ENCODE data around the gene CIAO2B. TPM values are rescaled to one million over a fixed set of nuclear protein-coding genes. Genes with fewer than 3 reads are reported as not detected.
"Not testable (repeated sequence)": the region's sequence is repeated elsewhere in the genome, so short reads cannot be mapped to it uniquely, and the experiment has no call there.

CIAO2B gene
- total and polyA plus RNA-seq, 7 donors, result 71.7 to 219 (median 121) TPM

DNA sequence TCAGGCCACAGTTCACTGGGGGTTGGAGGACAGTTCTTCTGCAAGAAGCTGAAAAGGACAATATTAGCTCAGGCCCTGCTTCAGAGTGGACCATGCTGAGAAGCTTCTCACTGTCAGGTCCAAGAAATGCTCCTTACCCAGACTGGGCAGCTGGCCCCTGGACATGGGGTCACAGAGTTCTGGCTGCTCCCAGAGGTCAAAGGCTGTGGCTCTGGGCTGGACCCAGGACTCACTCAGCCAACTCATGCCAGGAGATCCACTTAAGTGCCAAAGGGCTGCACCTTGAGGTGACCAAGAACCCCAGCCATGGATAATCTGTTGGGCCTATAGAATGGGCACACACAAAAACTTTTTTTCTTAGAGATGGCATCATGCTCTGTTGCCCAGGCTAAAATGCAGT lies 5.2 kb upstream of the CIAO2B start:
- H3K4me3 ChIP-seq, result no peak overlapping the region
- H3K27me3 ChIP-seq, result no peaks in the 10 kb centered on the region
- intact Hi-C loops (cut with DNase I), result no loop called here
- H3K27ac ChIP-seq, result no peak overlapping the region
- TF ChIP-seq EP300 (IDR thresholded peaks at IDR 0.05), result no peak
- no peak for DNase-seq
- H3K4me1 ChIP-seq, result peaks cover 0 to 25% (median 19%) of the 10 kb centered on the region in 4 donors
- no peaks in the 10 kb centered on the region for H3K9me3 ChIP-seq
- peaks cover 20 to 72% (median 47%) of the 10 kb centered on the region in 4 donors for H3K36me3 ChIP-seq

DNA sequence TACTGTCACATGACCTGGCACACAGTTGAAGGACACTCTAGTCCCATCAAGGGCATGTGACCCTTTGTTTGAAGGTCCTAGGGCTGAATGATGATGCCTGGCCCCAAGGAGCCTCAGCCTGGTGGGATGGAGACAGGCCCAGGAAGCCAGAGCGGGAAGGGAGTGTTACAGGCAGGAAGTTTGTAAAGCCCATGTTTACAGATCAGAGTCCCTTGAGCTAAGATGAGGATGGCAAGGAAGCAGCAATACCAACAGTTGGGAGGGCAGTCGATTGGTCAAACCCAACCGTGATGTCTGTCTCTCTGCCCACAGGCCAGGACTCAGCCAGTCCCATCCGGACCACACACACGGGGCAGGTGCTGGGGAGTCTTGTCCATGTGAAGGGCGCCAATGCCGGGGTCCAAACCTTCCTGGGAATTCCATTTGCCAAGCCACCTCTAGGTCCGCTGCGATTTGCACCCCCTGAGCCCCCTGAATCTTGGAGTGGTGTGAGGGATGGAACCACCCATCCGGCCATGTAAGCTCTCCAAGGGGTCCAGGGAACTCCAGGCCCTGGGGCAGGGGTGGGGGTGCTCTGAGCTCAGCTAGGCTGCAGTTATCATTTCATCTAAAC lies 3.6 kb upstream of the CIAO2B start:
- WGBS, 2 donors, result 61 to 91% methylated on average over 10 of the region's 10 CpGs

DNA sequence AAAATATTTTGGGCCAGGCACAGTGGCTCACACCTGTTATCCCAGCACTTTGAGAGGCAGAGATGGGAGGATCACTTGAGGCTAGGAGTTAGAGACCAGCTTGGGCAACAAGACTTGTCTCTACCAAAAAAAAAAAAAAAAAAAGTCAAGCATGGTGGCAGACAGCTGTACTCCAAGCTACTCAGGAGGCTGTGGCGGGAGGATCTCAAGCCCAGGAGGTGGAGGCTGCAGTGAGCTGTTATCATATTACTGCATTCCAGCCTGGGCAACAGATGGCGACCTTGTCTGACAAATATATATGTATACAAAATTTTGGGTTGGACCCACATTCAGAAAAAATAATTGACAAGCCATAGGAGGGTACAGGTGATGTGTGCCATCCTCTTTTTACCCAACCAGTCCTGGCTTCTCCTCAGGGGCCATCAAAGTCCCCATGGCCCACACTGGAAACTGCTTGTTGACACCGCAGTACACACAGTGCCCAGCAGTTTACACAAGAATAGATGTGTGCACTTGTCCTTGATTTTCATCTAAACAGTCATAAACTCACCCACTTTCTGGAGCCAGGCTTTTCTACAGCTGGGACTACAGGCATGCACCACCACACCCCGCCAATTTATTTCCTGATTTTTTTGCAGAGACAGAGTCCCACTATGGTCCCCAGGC lies 2.8 kb upstream of the CIAO2B start:
- WGBS, 2 donors, result 41 to 73% methylated on average over 4 of the region's 4 CpGs
- H3K27ac ChIP-seq, result no peak overlapping the region
- no peaks in the 10 kb centered on the region for H3K27me3 ChIP-seq
- TF ChIP-seq, protein P1, sequence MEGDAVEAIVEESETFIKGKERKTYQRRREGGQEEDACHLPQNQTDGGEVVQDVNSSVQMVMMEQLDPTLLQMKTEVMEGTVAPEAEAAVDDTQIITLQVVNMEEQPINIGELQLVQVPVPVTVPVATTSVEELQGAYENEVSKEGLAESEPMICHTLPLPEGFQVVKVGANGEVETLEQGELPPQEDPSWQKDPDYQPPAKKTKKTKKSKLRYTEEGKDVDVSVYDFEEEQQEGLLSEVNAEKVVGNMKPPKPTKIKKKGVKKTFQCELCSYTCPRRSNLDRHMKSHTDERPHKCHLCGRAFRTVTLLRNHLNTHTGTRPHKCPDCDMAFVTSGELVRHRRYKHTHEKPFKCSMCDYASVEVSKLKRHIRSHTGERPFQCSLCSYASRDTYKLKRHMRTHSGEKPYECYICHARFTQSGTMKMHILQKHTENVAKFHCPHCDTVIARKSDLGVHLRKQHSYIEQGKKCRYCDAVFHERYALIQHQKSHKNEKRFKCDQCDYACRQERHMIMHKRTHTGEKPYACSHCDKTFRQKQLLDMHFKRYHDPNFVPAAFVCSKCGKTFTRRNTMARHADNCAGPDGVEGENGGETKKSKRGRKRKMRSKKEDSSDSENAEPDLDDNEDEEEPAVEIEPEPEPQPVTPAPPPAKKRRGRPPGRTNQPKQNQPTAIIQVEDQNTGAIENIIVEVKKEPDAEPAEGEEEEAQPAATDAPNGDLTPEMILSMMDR (IDR thresholded peaks at IDR 0.05), result no peak
- TF ChIP-seq POLR2A (IDR thresholded peaks at IDR 0.05) (no peak), EP300 (IDR thresholded peaks at IDR 0.05) (no peak), POLR2AphosphoS5 (IDR thresholded peaks at IDR 0.05) (no peak)
- intact Hi-C loops (cut with DNase I), result no loop called here
- H3K4me3 ChIP-seq, result no peak overlapping the region
- no peaks in the 10 kb centered on the region for H3K9me3 ChIP-seq
- no peak for DNase-seq
- H3K36me3 ChIP-seq, result peaks cover 15 to 58% (median 33%) of the 10 kb centered on the region in 4 donors
- H3K4me1 ChIP-seq, result peaks cover 0 to 38% (median 33%) of the 10 kb centered on the region in 4 donors

More for the DNA sequence above, 3.6 kb upstream of the CIAO2B start:
- TF ChIP-seq POLR2A (IDR thresholded peaks at IDR 0.05) (no peak), POLR2AphosphoS5 (IDR thresholded peaks at IDR 0.05) (no peak)
- TF ChIP-seq, protein P1 (IDR thresholded peaks at IDR 0.05), result no peak
- Histone ChIP-seq H3K4me1 (peaks cover 0 to 34% (median 29%) of the 10 kb centered on the region in 4 donors), H3K36me3 (peaks cover 20 to 59% (median 39%) of the 10 kb centered on the region in 4 donors), H3K27me3 (no peaks in the 10 kb centered on the region), H3K9me3 (no peaks in the 10 kb centered on the region), H3K27ac (no peak overlapping the region), H3K4me3 (no peak overlapping the region)
- DNase-seq, result no peak
- intact Hi-C loops (cut with DNase I), result no loop called here

DNA sequence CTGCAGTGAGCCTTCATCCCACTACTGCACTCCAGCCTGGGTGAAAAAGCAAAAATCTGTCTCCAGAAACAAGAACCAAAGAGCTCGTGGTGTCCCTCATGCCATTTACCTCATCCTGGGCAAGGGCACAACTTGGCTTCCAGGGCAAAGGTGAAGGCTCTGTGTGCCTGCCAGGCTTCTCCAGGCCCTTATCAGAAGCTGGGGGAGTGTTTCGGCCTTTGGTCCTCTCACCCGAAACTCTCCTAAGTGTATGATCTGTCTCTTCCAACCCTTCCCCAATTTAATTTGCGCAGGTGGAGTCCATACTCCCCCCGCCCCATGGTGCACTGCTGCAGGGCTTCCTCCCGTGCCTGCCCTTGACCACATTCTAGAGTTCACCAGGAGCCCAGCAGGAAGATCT lies 2.3 kb upstream of the CIAO2B start:
- peaks cover 0 to 38% (median 33%) of the 10 kb centered on the region in 4 donors for H3K4me1 ChIP-seq
- H3K4me3 ChIP-seq, result no peak overlapping the region
- peaks cover 9 to 57% (median 27%) of the 10 kb centered on the region in 4 donors for H3K36me3 ChIP-seq
- DNase-seq, result no peak
- H3K27me3 ChIP-seq, result no peaks in the 10 kb centered on the region
- no peaks in the 10 kb centered on the region for H3K9me3 ChIP-seq
- intact Hi-C loops (cut with DNase I), result no loop called here
- 20 to 71% methylated on average over 6 of the region's 6 CpGs for WGBS, 2 donors
- H3K27ac ChIP-seq, result peak overlapping the region in 1 of 4 donors; percentile 96
- TF ChIP-seq POLR2AphosphoS5 (IDR thresholded peaks at IDR 0.05) (no peak), POLR2A (IDR thresholded peaks at IDR 0.05) (peak in 1 of 2 donors; percentile 18)

DNA sequence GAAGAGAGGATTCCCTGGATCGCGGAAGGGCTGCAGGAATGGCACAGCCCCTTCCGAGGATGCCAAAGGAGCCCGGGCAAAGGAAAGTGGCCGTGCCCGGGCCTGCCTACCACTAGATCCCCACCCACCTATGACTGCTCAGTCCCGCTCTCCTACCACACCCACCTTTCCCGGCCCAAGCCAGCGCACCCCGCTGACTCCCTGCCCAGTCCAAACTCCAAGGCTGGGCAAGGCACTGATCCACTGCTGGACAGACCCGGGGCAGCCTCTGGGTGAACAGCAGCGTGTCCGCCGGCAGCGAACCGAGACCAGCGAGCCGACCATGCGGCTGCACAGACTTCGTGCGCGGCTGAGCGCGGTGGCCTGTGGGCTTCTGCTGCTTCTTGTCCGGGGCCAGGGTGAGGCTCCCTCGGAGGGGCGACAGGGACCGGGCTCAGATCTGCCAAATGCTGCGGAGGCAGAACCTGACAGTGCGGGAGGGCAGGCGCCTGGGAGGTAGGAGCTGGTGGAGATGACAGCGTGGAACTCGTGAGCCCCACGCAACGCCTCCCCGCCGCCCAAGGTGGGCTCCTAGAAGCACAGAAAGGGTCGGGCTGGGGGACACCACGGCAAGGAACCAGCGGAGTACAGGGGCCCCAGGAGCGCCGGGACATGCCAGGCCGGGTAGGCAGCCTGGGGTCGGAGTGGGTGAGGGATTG lies 1.3 kb upstream of the CIAO2B start, which contains the start of gene CES2:
Gene CES2, plus strand, starts transcription at position 203 of the 698 bp plus-strand sequence. Its CDS starts 120 bp downstream, at position 323.
- no peaks in the 10 kb centered on the region for H3K9me3 ChIP-seq
- DNase-seq, result no peak
- peak within 1 kb of the TSS; percentile 72 to 96 (median 87) for H3K4me3 ChIP-seq
- no peaks in the 10 kb centered on the region for H3K27me3 ChIP-seq
- WGBS, 2 donors, result 8 to 48% methylated on average over 44 of the region's 44 CpGs
- peaks cover 0 to 38% (median 33%) of the 10 kb centered on the region in 4 donors for H3K4me1 ChIP-seq
- peak in 1 of 2 donors; percentile 71 for TF ChIP-seq POLR2A (IDR thresholded peaks at IDR 0.05)
- no peak for TF ChIP-seq EP300 (IDR thresholded peaks at IDR 0.05)
- TF ChIP-seq, protein P1 (IDR thresholded peaks at IDR 0.05), result no peak
- peak in 1 of 4 donors; percentile 33 for TF ChIP-seq POLR2AphosphoS5 (IDR thresholded peaks at IDR 0.05)
- H3K27ac ChIP-seq, result peak within 1 kb of the TSS; percentile 90 to 96 (median 94)
- peaks cover 8 to 47% (median 17%) of the 10 kb centered on the region in 4 donors for H3K36me3 ChIP-seq
- intact Hi-C loops (cut with DNase I), result no loop called here

DNA sequence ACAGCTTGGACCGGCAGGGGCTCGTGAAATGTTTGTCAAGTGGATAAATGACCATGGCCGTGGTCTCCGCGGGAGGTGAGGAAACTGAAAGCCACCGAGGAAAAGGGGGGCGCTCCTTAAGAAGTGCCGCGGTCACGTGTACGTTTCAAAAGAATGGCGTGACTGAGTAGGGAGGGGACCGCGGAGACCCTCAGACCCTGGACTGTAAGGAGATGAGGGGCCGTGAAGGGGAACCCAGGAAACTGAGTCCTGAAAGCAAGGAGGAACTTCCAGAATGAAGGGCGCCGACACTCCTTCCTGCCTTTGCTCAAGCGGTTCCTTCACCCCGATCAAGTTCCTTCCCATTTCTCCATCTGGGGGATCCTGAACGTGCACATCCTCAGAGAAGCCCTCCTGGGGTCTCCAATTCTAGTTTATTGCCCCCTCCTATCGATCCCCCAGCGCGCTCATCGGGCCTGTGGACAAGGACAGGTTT lies 674 bp upstream of the CIAO2B start:
- intact Hi-C loops (cut with DNase I); H3K27me3 ChIP-seq; H3K9me3 ChIP-seq; DNase-seq: not testable (repeated sequence)
- WGBS, 2 donors, result 1 to 2% methylated on average over 21 of the region's 24 CpGs
- H3K4me1 ChIP-seq, result peaks cover 0 to 38% (median 33%) of the 10 kb centered on the region in 4 donors
- peaks cover 8 to 41% (median 11%) of the 10 kb centered on the region in 4 donors for H3K36me3 ChIP-seq
- H3K27ac ChIP-seq, result peak overlapping the region; percentile 90 to 96 (median 94)
- peak overlapping the region; percentile 72 to 96 (median 87) for H3K4me3 ChIP-seq

Data from sigmoid colon (tissue), 7 donors.